Liver (tissue), 9 donors: ENCODE results near the gene RETSAT. TPM values are rescaled to one million over a fixed set of nuclear protein-coding genes. Genes with fewer than 3 reads are reported as not detected.
"Not testable (repeated sequence)": the region's sequence is repeated elsewhere in the genome, so short reads cannot be mapped to it uniquely, and the experiment has no call there.

Source experiments
- DNase-seq: peaks from one replicate; pipeline ENCODE4 v3.0.0-alpha.2; 2017; ENCODE audit warnings: low spot score
- H3K27ac ChIP-seq, 2 donors: one replicate each; pipeline ENCODE4 v1.7.0; 2013; ENCODE audit warnings: inconsistent platforms in 2 of 2, low read length in 2 of 2, control low read depth in 1 of 2, low read depth in 1 of 2, mild to moderate bottlenecking in 1 of 2
- H3K27me3 ChIP-seq, 4 donors: one replicate each; pipeline versions ENCODE4 v1.6.1 to v1.7.0; 2013; ENCODE audit warnings: low read length in 3 of 4, inconsistent platforms in 1 of 4, mild to moderate bottlenecking in 1 of 4, moderate library complexity in 1 of 4; ENCODE audit not compliant: control insufficient read depth in 4 of 4, insufficient read depth in 4 of 4
- H3K36me3 ChIP-seq, 4 donors: one replicate each; pipeline versions ENCODE4 v1.6.1 to v1.7.0; 2013; ENCODE audit warnings: low read length in 3 of 4, mild to moderate bottlenecking in 3 of 4, low read depth in 1 of 4, moderate library complexity in 1 of 4; ENCODE audit not compliant: control insufficient read depth in 4 of 4, insufficient read depth in 3 of 4
- H3K4me1 ChIP-seq, 4 donors: one replicate each; pipeline versions ENCODE4 v1.6.1 to v1.7.0; 2013; ENCODE audit warnings: low read length in 3 of 4, mild to moderate bottlenecking in 3 of 4, moderate library complexity in 1 of 4; ENCODE audit not compliant: control insufficient read depth in 4 of 4, insufficient read depth in 4 of 4
- H3K4me3 ChIP-seq, 3 donors: one replicate each; pipeline versions ENCODE4 v1.6.1 to v1.7.0; 2013; ENCODE audit warnings: low read length in 3 of 3, control low read depth in 1 of 3, low read depth in 1 of 3, mild to moderate bottlenecking in 1 of 3
- H3K9ac ChIP-seq, 2 donors: one replicate each; pipeline ENCODE4 v1.7.0; 2013; ENCODE audit warnings: low read length in 2 of 2, mild to moderate bottlenecking in 2 of 2, moderate library complexity in 2 of 2, control low read depth in 1 of 2, low read depth in 1 of 2
- H3K9me3 ChIP-seq, 4 donors: one replicate each; pipeline versions ENCODE4 v1.6.1 to v1.7.0; 2013; ENCODE audit warnings: low read length in 3 of 4; ENCODE audit not compliant: control insufficient read depth in 4 of 4
- ATF3 ChIP-seq: IDR thresholded peaks from 2 replicates; pipeline ENCODE4 v1.6.1; 2016; ENCODE audit warnings: antibody characterized with exemption
- CTCF ChIP-seq: fragments of 150-350 bp; IDR thresholded peaks from 2 replicates; pipeline ENCODE4 v1.5.1; 2017; ENCODE audit warnings: improper control_type of control experiment, low read depth, low read length; ENCODE audit not compliant: missing input control
- EGR1 ChIP-seq, 2 donors: IDR thresholded peaks; 2 replicates each; pipeline ENCODE4 v1.6.1; 2016 to 2018; ENCODE audit warnings: antibody characterized with exemption in 2 of 2, low read depth in 2 of 2
- FOXA1 ChIP-seq: IDR thresholded peaks from 2 replicates; pipeline ENCODE4 v1.6.1; 2016; ENCODE audit warnings: antibody characterized with exemption
- FOXA2 ChIP-seq: IDR thresholded peaks from 2 replicates; pipeline ENCODE4 v1.6.1; 2016; ENCODE audit warnings: antibody characterized with exemption
- GABPA ChIP-seq, 2 donors: IDR thresholded peaks in 1 of 2; conservative IDR thresholded peaks in 1 of 2; 2 replicates each; pipeline ENCODE4 v1.6.1; 2016; ENCODE audit warnings: antibody characterized with exemption in 2 of 2, mild to moderate bottlenecking in 1 of 2, moderate library complexity in 1 of 2
- HNF4A ChIP-seq, 2 donors: conservative IDR thresholded peaks; 2 replicates each; pipeline ENCODE4 v1.6.1; 2016; ENCODE audit warnings: antibody characterized with exemption in 2 of 2, mild to moderate bottlenecking in 2 of 2
- HNF4G ChIP-seq: IDR thresholded peaks from 2 replicates; pipeline ENCODE4 v1.6.1; 2016; ENCODE audit warnings: antibody characterized with exemption
- JUND ChIP-seq, 2 donors: IDR thresholded peaks; 2 replicates each; pipeline ENCODE4 v1.6.1; 2016; ENCODE audit warnings: antibody characterized with exemption in 2 of 2
- MAX ChIP-seq: IDR thresholded peaks from 2 replicates; pipeline ENCODE4 v1.6.1; 2016; ENCODE audit warnings: antibody characterized with exemption
- NR2F2 ChIP-seq: IDR thresholded peaks from 2 replicates; pipeline ENCODE4 v1.6.1; 2016; ENCODE audit warnings: antibody characterized with exemption
- RAD21 ChIP-seq, 2 donors: IDR thresholded peaks; 2 replicates each; pipeline ENCODE4 v1.6.1; 2016; ENCODE audit warnings: antibody characterized with exemption in 2 of 2, mild to moderate bottlenecking in 2 of 2
- REST ChIP-seq: IDR thresholded peaks from 2 replicates; pipeline ENCODE4 v1.6.1; 2016; ENCODE audit warnings: antibody characterized with exemption, mild to moderate bottlenecking
- RXRA ChIP-seq, 2 donors: IDR thresholded peaks; 2 replicates each; pipeline ENCODE4 v1.6.1; 2017 to 2018; ENCODE audit warnings: antibody characterized with exemption in 2 of 2, mild to moderate bottlenecking in 1 of 2
- SP1 ChIP-seq: IDR thresholded peaks from 2 replicates; pipeline ENCODE4 v1.6.1; 2018; ENCODE audit warnings: antibody characterized with exemption, mild to moderate bottlenecking
- TAF1 ChIP-seq: conservative IDR thresholded peaks from 2 replicates; pipeline ENCODE4 v1.6.1; 2016; ENCODE audit warnings: antibody characterized with exemption, mild to moderate bottlenecking
- YY1 ChIP-seq: IDR thresholded peaks from 2 replicates; pipeline ENCODE4 v1.6.1; 2016; ENCODE audit warnings: antibody characterized with exemption, mild to moderate bottlenecking
- ZBTB33 ChIP-seq: IDR thresholded peaks from 2 replicates; pipeline ENCODE4 v1.6.1; 2016; ENCODE audit warnings: antibody characterized with exemption
- WGBS: extraction: QIAGEN DNeasy Blood & Tissue Kit; methylation state at CpG from one replicate; pipeline ENCODE4 v1.1.7; 2013; 5-methylcytosine and 5-hydroxymethylcytosine counted together
- polyA plus RNA-seq, 2 donors: library from polyadenylated mRNA; stranded (reverse) in 1 of 2; unstranded in 1 of 2; fragments of 200-250 nt in 1 of 2; fragments of >200 nt in 1 of 2; fragmentation: Nextera tagmentation in 1 of 2; extraction: Ambion mirVana in 1 of 2; gene quantifications; one replicate each; pipeline versions ENCODE4 v1.2.1 to v1.2.3, GENCODE V29; 2013 to 2015
- total RNA-seq, 2 donors: library from RNA; depleted of rRNA; stranded (reverse); fragments of >200 nt; gene quantifications; one replicate each; pipeline ENCODE4 v1.2.3, GENCODE V29; 2014
- donor health status: healthy.
- donor health status: healthy.
- donor health status: healthy.
- donor health status: healthy.
- donor health status: healthy.

The RETSAT gene
- total and polyA plus RNA-seq, 4 donors, result 22.8 to 101 (median 70.7) TPM

- no peaks in the 10 kb centered on the region for H3K27me3 ChIP-seq
- H3K9me3 ChIP-seq, result no peaks in the 10 kb centered on the region
- peak overlapping the region; percentile 79 to 98 (median 95) for H3K4me3 ChIP-seq
- H3K9ac ChIP-seq, result peak overlapping the region; percentile 58 to 81
- DNase-seq, result no peak
- H3K36me3 ChIP-seq, result peaks cover 0 to 27% (median 22%) of the 10 kb centered on the region in 4 donors
- TF ChIP-seq JUND (IDR thresholded peaks at IDR 0.05) (peak; percentile 70 to 93), FOXA2 (no peak), NR2F2 (peak; percentile 47), MAX (peak; percentile 94), SP1 (peak; percentile 96), EGR1 (IDR thresholded peaks at IDR 0.05; ENCODE audit: low read depth in 2 of 2) (peak; percentile 51 to 85), FOXA1 (peak; percentile 14), ATF3 (peak; percentile 73), HNF4G (peak; percentile 61), REST (peak; percentile 83), CTCF (no peak), TAF1 (peak; percentile 88), RAD21 (IDR thresholded peaks at IDR 0.05) (peak in 1 of 2 donors; percentile 38), GABPA (IDR thresholded peaks at IDR 0.05 in 1 of 2, conservative IDR thresholded peaks at IDR 0.05 in 1 of 2) (no peak), ZBTB33 (peak; percentile 94), HNF4A (conservative IDR thresholded peaks at IDR 0.05) (peak; percentile 90 to 92), RXRA (IDR thresholded peaks at IDR 0.05) (peak; percentile 82 to 96), YY1 (peak; percentile 83)
- H3K27ac ChIP-seq, result peak overlapping the region; percentile 92 to 99
- peaks cover 11 to 53% (median 35%) of the 10 kb centered on the region in 4 donors for H3K4me1 ChIP-seq
- WGBS, result 12% methylated on average over 10 of the region's 10 CpGs
Observed at GRCh38 chr2:85324639-85325465, 29.5 kb downstream of the RETSAT start.

- not testable (repeated sequence) for DNase-seq, H3K4me3 ChIP-seq, H3K9ac ChIP-seq, H3K9me3 ChIP-seq, H3K27me3 ChIP-seq
- Histone ChIP-seq H3K36me3 (peaks cover 0 to 27% (median 24%) of the 10 kb centered on the region in 4 donors), H3K27ac (peak overlapping the region; percentile 92 to 99), H3K4me1 (peaks cover 11 to 53% (median 35%) of the 10 kb centered on the region in 4 donors)
- WGBS, result 76% methylated on average over 11 of the region's 11 CpGs
Observed at GRCh38 chr2:85323988-85324367, 30.4 kb downstream of the RETSAT start.
